Measurements from ENCODE around the gene TMEM181.
"Not testable (repeated sequence)": the region's sequence is repeated elsewhere in the genome, so short reads cannot be mapped to it uniquely, and the experiment has no call there.

Gene TMEM181

DNA sequence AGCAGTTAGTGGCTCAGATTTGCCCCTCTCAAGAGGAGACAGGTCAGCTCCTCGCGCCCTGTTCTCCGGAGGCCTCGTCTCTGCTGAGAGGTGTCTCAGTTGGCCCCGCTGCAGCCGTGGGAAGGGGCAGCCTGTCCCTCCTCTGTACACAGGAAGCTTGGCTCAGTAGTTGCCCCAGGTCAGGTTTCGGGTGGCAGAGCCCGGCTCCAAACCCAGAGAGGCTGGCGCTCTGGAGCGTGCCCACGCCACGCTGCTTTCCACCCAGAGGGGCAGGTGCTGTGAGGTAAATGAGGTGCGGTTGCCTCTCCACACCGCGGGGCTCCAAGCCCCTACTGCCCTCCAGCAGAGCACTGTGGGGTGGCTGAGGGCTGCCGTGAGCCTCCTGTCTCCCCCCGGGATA, 68.7 kb downstream of the TMEM181 start:
- TF ChIP-seq, protein P1, sequence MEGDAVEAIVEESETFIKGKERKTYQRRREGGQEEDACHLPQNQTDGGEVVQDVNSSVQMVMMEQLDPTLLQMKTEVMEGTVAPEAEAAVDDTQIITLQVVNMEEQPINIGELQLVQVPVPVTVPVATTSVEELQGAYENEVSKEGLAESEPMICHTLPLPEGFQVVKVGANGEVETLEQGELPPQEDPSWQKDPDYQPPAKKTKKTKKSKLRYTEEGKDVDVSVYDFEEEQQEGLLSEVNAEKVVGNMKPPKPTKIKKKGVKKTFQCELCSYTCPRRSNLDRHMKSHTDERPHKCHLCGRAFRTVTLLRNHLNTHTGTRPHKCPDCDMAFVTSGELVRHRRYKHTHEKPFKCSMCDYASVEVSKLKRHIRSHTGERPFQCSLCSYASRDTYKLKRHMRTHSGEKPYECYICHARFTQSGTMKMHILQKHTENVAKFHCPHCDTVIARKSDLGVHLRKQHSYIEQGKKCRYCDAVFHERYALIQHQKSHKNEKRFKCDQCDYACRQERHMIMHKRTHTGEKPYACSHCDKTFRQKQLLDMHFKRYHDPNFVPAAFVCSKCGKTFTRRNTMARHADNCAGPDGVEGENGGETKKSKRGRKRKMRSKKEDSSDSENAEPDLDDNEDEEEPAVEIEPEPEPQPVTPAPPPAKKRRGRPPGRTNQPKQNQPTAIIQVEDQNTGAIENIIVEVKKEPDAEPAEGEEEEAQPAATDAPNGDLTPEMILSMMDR (IDR thresholded peaks at IDR 0.05; ENCODE audit: control insufficient read depth, extremely low read depth, insufficient read depth): no peak
- H3K4me3 ChIP-seq (ENCODE audit: low read depth, low read length): no peak overlapping the region
- DNase-seq (ENCODE audit: low read depth): no peak

GRCh38 chr6:158629367-158630221, 69.7 kb downstream of the TMEM181 start:
- TF ChIP-seq, protein P1 (IDR thresholded peaks at IDR 0.05; ENCODE audit: control insufficient read depth, extremely low read depth, insufficient read depth): no peak
- H3K4me3 ChIP-seq (ENCODE audit: low read depth, low read length): no peak overlapping the region
- no peak for DNase-seq (ENCODE audit: low read depth)

- TF ChIP-seq, protein P1 (IDR thresholded peaks at IDR 0.05; ENCODE audit: control insufficient read depth, extremely low read depth, insufficient read depth): no peak
- H3K4me3 ChIP-seq (ENCODE audit: low read depth, low read length): no peak overlapping the region
- no peak for DNase-seq (ENCODE audit: low read depth)
These were observed 71.2 kb downstream of the TMEM181 start for GRCh38 chr6:158630938-158631616.

- no peak for DNase-seq (ENCODE audit: low read depth)
- no peak overlapping the region for H3K4me3 ChIP-seq (ENCODE audit: low read depth, low read length)
- TF ChIP-seq, protein P1 (IDR thresholded peaks at IDR 0.05; ENCODE audit: control insufficient read depth, extremely low read depth, insufficient read depth): no peak
These were observed 72.0 kb downstream of the TMEM181 start for GRCh38 chr6:158631678-158632537.

DNA sequence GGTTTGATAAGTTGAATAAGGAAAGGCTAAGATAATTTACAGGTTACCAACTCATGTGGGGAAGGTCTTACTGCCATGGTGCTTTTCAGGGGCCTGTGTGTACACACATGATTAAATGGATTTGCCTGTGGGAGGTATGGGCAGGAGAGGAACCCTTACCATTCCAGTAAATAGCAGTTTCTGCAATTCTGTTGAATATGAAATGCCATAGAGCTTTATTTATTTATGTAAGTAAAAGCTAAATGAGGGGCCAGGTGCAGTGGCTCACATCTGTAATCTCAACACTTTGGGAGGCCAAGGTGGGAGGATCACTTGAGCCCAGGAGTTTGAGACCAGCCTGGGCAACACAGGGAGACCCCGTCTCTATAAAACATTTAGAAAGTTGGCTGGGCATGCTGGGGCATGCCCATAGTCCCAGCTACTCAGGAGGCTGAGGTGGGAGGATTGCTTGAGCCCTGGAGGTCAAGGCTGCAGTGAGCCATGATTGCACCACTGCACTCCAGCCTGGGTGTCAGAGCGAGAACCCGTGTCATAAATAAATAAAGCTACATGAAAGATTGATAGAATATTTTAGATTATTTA, 72.7 kb downstream of the TMEM181 start:
- DNase-seq (ENCODE audit: low read depth); H3K4me3 ChIP-seq (ENCODE audit: low read depth, low read length): not testable (repeated sequence)

DNA sequence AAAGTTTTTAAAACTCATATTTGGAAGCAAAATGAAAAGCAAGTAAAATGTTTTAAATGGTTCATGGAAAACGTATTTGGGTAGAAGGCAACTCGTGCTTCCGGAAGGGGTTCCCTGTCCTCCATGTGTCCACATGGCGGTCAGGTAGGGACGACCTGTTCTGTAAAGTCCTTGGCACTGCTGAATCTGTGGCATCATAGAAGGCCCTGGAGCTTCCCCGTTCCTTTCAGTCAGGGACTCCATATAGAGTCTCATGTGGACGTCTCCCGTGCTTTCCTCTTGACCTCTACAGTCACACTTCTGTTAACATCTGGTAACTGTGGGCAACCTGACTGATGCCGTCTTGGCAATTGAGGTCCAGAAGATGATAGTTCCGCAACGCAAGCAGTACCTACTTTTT, 73.2 kb downstream of the TMEM181 start:
- no peak for DNase-seq (ENCODE audit: low read depth)
- H3K4me3 ChIP-seq (ENCODE audit: low read depth, low read length): no peak overlapping the region
- TF ChIP-seq, protein P1 (IDR thresholded peaks at IDR 0.05; ENCODE audit: control insufficient read depth, extremely low read depth, insufficient read depth): no peak

Measured in LNCaP clone FGC (cell line).